Activated naive CD4-positive, alpha-beta T cell treated with anti-CD3 and anti-CD28 coated beads for 36 hours (primary cell): ENCODE data around the gene NPHP4. TPM values are rescaled to one million over a fixed set of nuclear protein-coding genes. Genes with fewer than 3 reads are reported as not detected.

Experiments
- CTCF ChIA-PET: fragments of 350-600 bp; sonication (Branson Sonifier 250); formaldehyde crosslinking; loops from one replicate; lab custom pipeline; 2021; ENCODE audit warnings: antibody characterized with exemption; lab: Charles Lee
- DNase-seq: peaks from one replicate; pipeline ENCODE4 v3.0.0-alpha.2; 2020
- H3K27ac Mint-ChIP-seq: one replicate; pipeline ENCODE4 v1.8.0; 2021; ENCODE audit warnings: mild to moderate bottlenecking, mixed read lengths
- H3K27me3 Mint-ChIP-seq: one replicate; pipeline ENCODE4 v1.8.0; 2021; ENCODE audit warnings: low read depth, mixed read lengths
- H3K36me3 Mint-ChIP-seq: one replicate; pipeline ENCODE4 v1.8.0; 2021; ENCODE audit warnings: low read depth, mixed read lengths
- H3K4me1 Mint-ChIP-seq: one replicate; pipeline ENCODE4 v1.8.0; 2021; ENCODE audit warnings: low read depth, mixed read lengths
- H3K4me3 Mint-ChIP-seq: one replicate; pipeline ENCODE4 v1.8.0; 2021; ENCODE audit warnings: mild to moderate bottlenecking, moderate library complexity, mixed read lengths
- H3K9me3 Mint-ChIP-seq: one replicate; pipeline ENCODE4 v1.8.0; 2021; ENCODE audit warnings: mixed read lengths
- intact Hi-C: fragments of 100-400 bp; cut with micrococcal nuclease; formaldehyde crosslinking; loops from one replicate; pipeline ENCODE4 v1.15.1; 2023
- total RNA-seq, 2 experiments: library from RNA; stranded (reverse); gene quantifications; one replicate each; pipeline ENCODE4 v1.2.3, GENCODE V29; 2021

NPHP4 gene
- total RNA-seq, 2 experiments from 2014 or later, result 10.7 to 11.2 TPM

GRCh38 chr1:6033124-6033523 is 40.9 kb upstream of the NPHP4 start:
- Mint-ChIP-seq H3K4me3 (no peak overlapping the region), H3K36me3 (peaks cover 44% of the 10 kb centered on the region), H3K4me1 (peaks cover 77% of the 10 kb centered on the region), H3K27ac (no peak overlapping the region), H3K9me3 (no peaks in the 10 kb centered on the region), H3K27me3 (no peaks in the 10 kb centered on the region)
- CTCF ChIA-PET, result no interaction called here
- intact Hi-C loops, result no loop called here
- DNase-seq, result no peak

- no peak for DNase-seq
- peaks cover 40% of the 10 kb centered on the region for H3K36me3 Mint-ChIP-seq
- H3K9me3 Mint-ChIP-seq, result no peaks in the 10 kb centered on the region
- CTCF ChIA-PET, result no interaction called here
- no peak overlapping the region for H3K27ac Mint-ChIP-seq
- peaks cover 68% of the 10 kb centered on the region for H3K4me1 Mint-ChIP-seq
- intact Hi-C loops, result no loop called here
- no peak overlapping the region for H3K4me3 Mint-ChIP-seq
- no peaks in the 10 kb centered on the region for H3K27me3 Mint-ChIP-seq
These were observed 38.5 kb upstream of the NPHP4 start for GRCh38 chr1:6030547-6031261.

- H3K4me3 Mint-ChIP-seq, result no peak overlapping the region
- CTCF ChIA-PET, result no interaction called here
- peaks cover 38% of the 10 kb centered on the region for H3K36me3 Mint-ChIP-seq
- H3K27me3 Mint-ChIP-seq, result no peaks in the 10 kb centered on the region
- no peak overlapping the region for H3K27ac Mint-ChIP-seq
- peaks cover 67% of the 10 kb centered on the region for H3K4me1 Mint-ChIP-seq
- H3K9me3 Mint-ChIP-seq, result no peaks in the 10 kb centered on the region
- DNase-seq, result no peak
- intact Hi-C loops, result no loop called here
These were observed 37.9 kb upstream of the NPHP4 start for GRCh38 chr1:6030132-6030531.

DNA sequence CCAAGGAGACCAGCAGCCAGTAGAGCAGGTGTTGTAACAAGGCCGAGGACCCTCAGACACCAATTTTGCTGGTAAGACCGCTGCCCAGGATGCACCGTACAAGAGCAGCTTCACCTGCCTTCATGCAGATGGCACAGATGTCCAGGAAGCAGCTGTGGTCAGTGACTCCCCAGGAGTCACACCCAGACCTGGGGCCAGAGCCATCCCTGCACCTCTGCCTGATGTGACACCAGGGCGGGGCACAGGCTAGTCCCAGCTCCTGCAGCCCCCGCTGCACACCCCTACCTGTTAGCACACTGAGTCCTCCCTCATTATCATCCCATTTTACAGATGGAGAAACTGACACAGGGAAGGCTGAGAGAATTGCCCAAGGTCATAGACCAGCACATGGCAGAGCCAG is 37.1 kb upstream of the NPHP4 start:
- peaks cover 33% of the 10 kb centered on the region for H3K36me3 Mint-ChIP-seq
- intact Hi-C loops, result no loop called here
- H3K27ac Mint-ChIP-seq, result peak overlapping the region; percentile 42

GRCh38 chr1:6028042-6028850 is 36.0 kb upstream of the NPHP4 start:
- Mint-ChIP-seq H3K27ac (peak overlapping the region; percentile 94), H3K4me3 (peak overlapping the region; percentile 88), H3K9me3 (no peaks in the 10 kb centered on the region), H3K36me3 (peaks cover 33% of the 10 kb centered on the region), H3K27me3 (no peaks in the 10 kb centered on the region), H3K4me1 (peaks cover 63% of the 10 kb centered on the region)
- intact Hi-C loops, result loop anchor here (1.0 kb wide), 1 partner anchor 9 kb away; no protein-coding TSS in a partner anchor
- DNase-seq, result peak; percentile 82
- CTCF ChIA-PET, result interaction anchor here (1.1 to 1.5 kb wide), 2 partner anchors 11 to 364 kb away, joined by 3 read pairs; no protein-coding TSS in a partner anchor

More for the DNA sequence above, 37.1 kb upstream of the NPHP4 start:
- Mint-ChIP-seq H3K4me3 (no peak overlapping the region), H3K9me3 (no peaks in the 10 kb centered on the region), H3K4me1 (peaks cover 64% of the 10 kb centered on the region), H3K27me3 (no peaks in the 10 kb centered on the region)
- DNase-seq, result no peak
- CTCF ChIA-PET, result interaction anchor here (0.8 to 1.1 kb wide), 2 partner anchors 10 to 12 kb away, joined by 3 read pairs; no protein-coding TSS in a partner anchor

GRCh38 chr1:6027591-6027990 is 35.4 kb upstream of the NPHP4 start:
- H3K4me1 Mint-ChIP-seq, result peaks cover 56% of the 10 kb centered on the region
- CTCF ChIA-PET, result interaction anchor here (0.6 to 1.5 kb wide), 2 partner anchors 187 to 365 kb away, joined by 3 read pairs; no protein-coding TSS in a partner anchor
- intact Hi-C loops, result loop anchor here (1.0 to 2.0 kb wide), 3 partner anchors 366 to 575 kb away; partner anchors contain the start of genes ACOT7 and KLHL21
- H3K27me3 Mint-ChIP-seq, result no peaks in the 10 kb centered on the region
- peak; percentile 48 for DNase-seq
- peak overlapping the region; percentile 88 for H3K4me3 Mint-ChIP-seq
- peaks cover 33% of the 10 kb centered on the region for H3K36me3 Mint-ChIP-seq
- peak overlapping the region; percentile 94 for H3K27ac Mint-ChIP-seq
- no peaks in the 10 kb centered on the region for H3K9me3 Mint-ChIP-seq

GRCh38 chr1:6026095-6026809 is 34.0 kb upstream of the NPHP4 start:
- H3K27ac Mint-ChIP-seq, result peak overlapping the region; percentile 94
- no peaks in the 10 kb centered on the region for H3K27me3 Mint-ChIP-seq
- intact Hi-C loops, result loop anchor here (1.0 to 2.0 kb wide), 5 partner anchors 34 to 577 kb away; partner anchors contain the start of genes KLHL21, NPHP4 and RPL22
- peaks cover 6% of the 10 kb centered on the region for H3K9me3 Mint-ChIP-seq
- H3K4me1 Mint-ChIP-seq, result peaks cover 47% of the 10 kb centered on the region
- H3K4me3 Mint-ChIP-seq, result peak overlapping the region; percentile 88
- H3K36me3 Mint-ChIP-seq, result peaks cover 29% of the 10 kb centered on the region
- DNase-seq, result peak; percentile 97
- CTCF ChIA-PET, result interaction anchor here (1.1 to 1.2 kb wide), 2 partner anchors 9 to 32 kb away, joined by 3 to 4 read pairs; no protein-coding TSS in a partner anchor

GRCh38 chr1:6025269-6026094 is 33.3 kb upstream of the NPHP4 start:
- H3K27me3 Mint-ChIP-seq, result no peaks in the 10 kb centered on the region
- H3K27ac Mint-ChIP-seq, result peak overlapping the region; percentile 94
- H3K4me3 Mint-ChIP-seq, result peak overlapping the region; percentile 88
- H3K9me3 Mint-ChIP-seq, result peaks cover 6% of the 10 kb centered on the region
- peaks cover 23% of the 10 kb centered on the region for H3K36me3 Mint-ChIP-seq
- CTCF ChIA-PET, result interaction anchor here (0.8 to 1.2 kb wide), 3 partner anchors 10 to 378 kb away, joined by 3 to 4 read pairs (median 4); no protein-coding TSS in a partner anchor
- intact Hi-C loops, result loop anchor here (1.0 to 2.0 kb wide), 5 partner anchors 33 to 577 kb away; partner anchors contain the start of genes KLHL21, NPHP4 and RPL22
- peak; percentile 51 for DNase-seq
- H3K4me1 Mint-ChIP-seq, result peaks cover 39% of the 10 kb centered on the region

DNA sequence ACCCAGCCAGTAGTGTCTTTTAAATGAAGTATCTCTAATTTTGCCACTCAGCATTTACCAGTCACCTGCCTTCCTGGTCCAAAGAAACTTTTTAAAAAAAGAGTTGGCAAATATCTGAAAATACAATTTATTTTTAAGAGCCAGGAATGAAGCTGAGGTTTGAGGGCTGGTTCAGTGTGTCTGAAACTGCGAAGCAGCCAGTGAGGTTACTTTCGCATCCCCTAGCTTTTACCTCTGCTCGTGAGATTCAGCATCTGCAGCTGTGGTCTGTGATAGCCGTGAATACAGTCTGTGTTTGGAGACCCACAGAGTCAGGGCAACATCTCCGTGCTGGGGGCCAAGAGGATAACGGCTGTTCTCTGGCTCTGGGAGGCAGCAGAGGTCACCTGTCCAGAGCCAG is 32.2 kb upstream of the NPHP4 start:
- H3K4me3 Mint-ChIP-seq, result no peak overlapping the region
- CTCF ChIA-PET, result no interaction called here
- H3K27ac Mint-ChIP-seq, result no peak overlapping the region
- peaks cover 15% of the 10 kb centered on the region for H3K36me3 Mint-ChIP-seq
- H3K27me3 Mint-ChIP-seq, result no peaks in the 10 kb centered on the region
- intact Hi-C loops, result no loop called here
- H3K9me3 Mint-ChIP-seq, result peaks cover 6% of the 10 kb centered on the region
- DNase-seq, result no peak
- peaks cover 28% of the 10 kb centered on the region for H3K4me1 Mint-ChIP-seq

GRCh38 chr1:6023346-6023745 is 31.1 kb upstream of the NPHP4 start:
- H3K4me3 Mint-ChIP-seq, result no peak overlapping the region
- H3K36me3 Mint-ChIP-seq, result peaks cover 8% of the 10 kb centered on the region
- no peak overlapping the region for H3K27ac Mint-ChIP-seq
- no peak for DNase-seq
- H3K4me1 Mint-ChIP-seq, result peaks cover 19% of the 10 kb centered on the region
- CTCF ChIA-PET, result no interaction called here
- intact Hi-C loops, result no loop called here
- peaks cover 6% of the 10 kb centered on the region for H3K9me3 Mint-ChIP-seq
- no peaks in the 10 kb centered on the region for H3K27me3 Mint-ChIP-seq

- H3K27ac Mint-ChIP-seq, result no peak overlapping the region
- peaks cover 11% of the 10 kb centered on the region for H3K4me1 Mint-ChIP-seq
- no peaks in the 10 kb centered on the region for H3K27me3 Mint-ChIP-seq
- CTCF ChIA-PET, result no interaction called here
- no peak for DNase-seq
- peaks cover 3% of the 10 kb centered on the region for H3K36me3 Mint-ChIP-seq
- H3K4me3 Mint-ChIP-seq, result no peak overlapping the region
- intact Hi-C loops, result no loop called here
- peaks cover 6% of the 10 kb centered on the region for H3K9me3 Mint-ChIP-seq
These were observed 30.0 kb upstream of the NPHP4 start for GRCh38 chr1:6022193-6022592.
